GM12874 (cell line): Measurements from ENCODE around the gene ELF2.

ENCODE experiments used
- TF ChIP-seq, protein P1 (sequence below): IDR thresholded peaks from 2 replicates; pipeline ENCODE4 v1.5.1; 2011; ENCODE audit warnings: low read depth, mild to moderate bottlenecking, control low read depth, low read length, moderate library complexity; ENCODE audit not compliant: insufficient read depth

The ELF2 gene

GRCh38 chr4:139200102-139200501 is 23.1 kb upstream of the ELF2 start:
- TF ChIP-seq, protein P1, sequence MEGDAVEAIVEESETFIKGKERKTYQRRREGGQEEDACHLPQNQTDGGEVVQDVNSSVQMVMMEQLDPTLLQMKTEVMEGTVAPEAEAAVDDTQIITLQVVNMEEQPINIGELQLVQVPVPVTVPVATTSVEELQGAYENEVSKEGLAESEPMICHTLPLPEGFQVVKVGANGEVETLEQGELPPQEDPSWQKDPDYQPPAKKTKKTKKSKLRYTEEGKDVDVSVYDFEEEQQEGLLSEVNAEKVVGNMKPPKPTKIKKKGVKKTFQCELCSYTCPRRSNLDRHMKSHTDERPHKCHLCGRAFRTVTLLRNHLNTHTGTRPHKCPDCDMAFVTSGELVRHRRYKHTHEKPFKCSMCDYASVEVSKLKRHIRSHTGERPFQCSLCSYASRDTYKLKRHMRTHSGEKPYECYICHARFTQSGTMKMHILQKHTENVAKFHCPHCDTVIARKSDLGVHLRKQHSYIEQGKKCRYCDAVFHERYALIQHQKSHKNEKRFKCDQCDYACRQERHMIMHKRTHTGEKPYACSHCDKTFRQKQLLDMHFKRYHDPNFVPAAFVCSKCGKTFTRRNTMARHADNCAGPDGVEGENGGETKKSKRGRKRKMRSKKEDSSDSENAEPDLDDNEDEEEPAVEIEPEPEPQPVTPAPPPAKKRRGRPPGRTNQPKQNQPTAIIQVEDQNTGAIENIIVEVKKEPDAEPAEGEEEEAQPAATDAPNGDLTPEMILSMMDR = no peak

DNA sequence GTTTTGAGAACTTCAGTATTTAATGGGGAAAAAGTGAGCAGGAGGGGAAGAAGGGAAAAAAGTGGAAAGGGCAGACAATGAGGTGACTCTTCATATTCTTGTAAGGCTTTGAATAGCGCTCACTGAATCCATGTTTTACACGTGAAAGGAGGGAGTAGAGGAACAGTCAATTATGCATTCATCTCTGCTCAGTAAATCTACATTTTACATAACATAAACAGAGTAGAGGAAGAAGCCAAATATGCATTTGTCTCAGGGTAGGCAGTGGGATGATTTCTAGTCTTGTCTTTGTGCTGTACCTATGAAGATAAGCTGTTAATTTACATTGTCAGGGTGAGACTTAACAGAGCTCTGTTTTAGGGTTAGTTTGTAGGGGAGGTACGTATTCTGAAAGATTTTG is 19.4 kb upstream of the ELF2 start:
- TF ChIP-seq, protein P1 = no peak

DNA sequence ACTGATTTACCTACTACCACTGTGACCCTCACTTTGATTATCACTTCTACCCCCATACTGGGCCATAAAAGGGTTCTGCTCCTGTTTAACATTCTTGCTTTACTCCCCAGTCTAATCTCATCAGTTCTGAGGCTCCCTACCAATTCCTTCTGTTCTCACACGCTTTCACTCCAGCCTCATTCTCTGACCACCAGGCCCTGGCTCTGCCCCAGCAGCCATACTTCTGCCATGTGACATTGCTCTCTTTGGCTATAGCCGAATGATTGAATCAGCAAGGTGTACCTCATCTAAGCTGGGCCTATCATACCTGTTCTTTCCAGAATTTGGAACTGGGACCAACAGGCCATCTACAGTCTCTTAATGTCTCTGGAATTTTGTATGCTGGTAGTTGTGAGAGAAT is 14.4 kb upstream of the ELF2 start:
- TF ChIP-seq, protein P1 = no peak

DNA sequence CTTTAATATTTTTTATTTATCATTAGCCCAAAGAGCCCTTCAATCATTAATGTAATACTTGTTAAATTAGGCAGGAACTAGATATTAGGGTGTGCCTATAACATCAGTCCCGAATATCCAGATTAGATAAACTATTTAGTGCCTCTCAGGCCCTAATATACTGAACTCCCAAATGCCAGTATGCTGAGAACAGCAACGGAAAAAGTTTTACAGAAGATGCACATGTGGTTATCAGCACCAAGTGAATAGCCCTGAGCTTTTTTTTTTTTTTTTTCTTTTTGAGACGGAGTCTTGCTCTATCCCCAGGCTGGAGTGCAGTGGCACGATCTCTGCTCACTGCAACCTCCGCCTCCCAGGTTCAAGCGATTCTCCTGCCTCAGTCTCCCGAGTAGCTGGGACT is 13.0 kb upstream of the ELF2 start:
- TF ChIP-seq, protein P1 = no peak

DNA sequence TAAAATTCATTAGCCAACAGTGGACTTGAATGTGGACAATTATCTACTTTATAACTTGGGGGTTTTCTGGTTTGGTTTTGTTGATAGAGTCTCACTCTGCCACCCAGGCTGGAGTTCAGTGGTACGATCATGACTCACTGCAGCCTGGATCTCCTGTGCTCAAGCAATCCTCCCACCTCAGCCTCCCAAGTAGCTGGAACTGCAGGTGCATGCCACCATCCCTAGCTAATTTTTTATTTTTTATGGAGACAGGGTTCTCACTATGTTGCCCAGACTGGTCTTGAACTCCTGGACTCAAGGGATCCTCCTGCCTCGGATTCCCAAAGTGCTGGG is 12.4 kb upstream of the ELF2 start:
- TF ChIP-seq, protein P1 = no peak

GRCh38 chr4:139188648-139189416 is 11.8 kb upstream of the ELF2 start:
- TF ChIP-seq, protein P1 = no peak

DNA sequence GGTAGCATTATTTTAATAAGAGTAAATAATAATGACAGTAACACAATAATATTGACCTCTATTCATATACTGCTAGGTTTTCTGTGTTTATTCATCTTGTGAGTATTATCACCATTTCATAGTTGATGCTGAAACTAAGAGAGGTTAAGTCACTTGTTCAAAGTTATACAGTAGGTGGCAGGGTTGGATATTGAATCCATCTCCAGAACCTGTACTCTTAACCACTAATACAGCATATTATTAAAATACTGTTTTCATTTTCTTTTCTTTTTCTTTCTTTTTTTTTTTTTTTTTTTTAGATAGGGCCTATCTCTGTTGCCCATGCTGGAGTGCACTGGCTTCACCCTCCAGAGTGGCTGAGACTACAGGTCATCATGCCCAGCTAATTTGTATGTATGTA is 7.1 kb upstream of the ELF2 start:
- TF ChIP-seq, protein P1 = no peak
